ENCODE results near the gene MAP3K2.
A peak's percentile ranks its signal among the peaks of the same experiment; 100 is the strongest.
"Not testable (repeated sequence)": the region's sequence is repeated elsewhere in the genome, so short reads cannot be mapped to it uniquely, and the experiment has no call there.

The MAP3K2 gene

DNA sequence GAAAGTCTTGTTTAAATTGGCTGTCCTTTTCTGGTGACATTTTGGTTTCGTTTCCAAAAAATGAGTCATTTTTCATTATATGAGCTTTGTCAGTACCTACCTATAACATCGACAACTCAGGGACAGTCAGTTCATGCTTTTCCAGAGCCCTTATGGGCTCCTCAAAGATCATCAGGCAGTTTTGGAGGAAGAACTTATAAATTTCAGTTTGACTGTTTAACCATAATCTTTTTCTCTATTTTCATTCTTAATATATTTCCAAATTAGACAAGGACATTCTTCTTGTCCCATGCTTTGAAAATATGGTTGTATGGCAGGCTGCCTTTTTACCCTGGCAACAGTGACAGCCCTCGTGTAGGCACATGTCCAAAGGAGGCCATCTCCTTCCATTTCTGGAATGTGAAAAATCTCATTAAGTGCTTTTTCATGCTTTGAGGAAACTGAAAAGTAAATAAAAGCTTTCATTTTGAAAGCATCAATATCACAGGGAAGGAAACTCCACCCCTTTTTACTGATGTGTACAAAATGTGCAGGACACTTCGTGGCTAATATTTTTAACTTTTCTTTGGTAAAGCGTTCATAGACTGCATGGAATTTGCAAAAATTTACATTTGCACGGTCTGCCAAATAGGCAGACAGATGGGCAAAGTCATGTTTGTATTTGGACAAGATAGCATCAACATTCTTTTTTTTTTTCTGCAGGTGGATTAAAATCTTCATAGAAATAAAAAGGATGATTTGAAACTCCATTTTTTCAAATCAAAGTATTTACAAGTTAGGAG is 23.3 kb upstream of the MAP3K2 start:
- in situ Hi-C loops (cut with HindIII; ENCODE audit: low pct_ligation_motif_present, low pct_unique_long_range_greater_than_20kb, low sequenced_read_pairs) = no loop called here
- DNase-seq = peak; percentile 74

GRCh38 chr2:127409716-127410115 is 21.9 kb upstream of the MAP3K2 start:
- DNase-seq; in situ Hi-C loops (cut with HindIII; ENCODE audit: low pct_ligation_motif_present, low pct_unique_long_range_greater_than_20kb, low sequenced_read_pairs): not testable (repeated sequence)

DNA sequence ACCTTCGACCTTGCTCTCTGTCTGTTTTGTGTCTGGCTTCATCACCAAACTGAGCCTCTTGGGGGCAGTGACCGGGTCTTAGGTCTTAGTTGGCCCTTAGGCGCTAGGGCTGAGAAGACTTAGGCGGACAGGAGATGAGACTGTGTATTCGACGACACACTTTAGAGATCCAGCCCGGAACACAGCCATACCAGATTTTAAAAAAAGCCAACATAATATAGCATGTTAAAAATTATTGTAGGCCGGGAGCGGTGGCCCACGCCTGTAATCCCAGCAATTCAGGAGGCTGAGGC is 21.0 kb upstream of the MAP3K2 start:
- DNase-seq = no peak
- in situ Hi-C loops (cut with HindIII; ENCODE audit: low pct_ligation_motif_present, low pct_unique_long_range_greater_than_20kb, low sequenced_read_pairs) = no loop called here

DNA sequence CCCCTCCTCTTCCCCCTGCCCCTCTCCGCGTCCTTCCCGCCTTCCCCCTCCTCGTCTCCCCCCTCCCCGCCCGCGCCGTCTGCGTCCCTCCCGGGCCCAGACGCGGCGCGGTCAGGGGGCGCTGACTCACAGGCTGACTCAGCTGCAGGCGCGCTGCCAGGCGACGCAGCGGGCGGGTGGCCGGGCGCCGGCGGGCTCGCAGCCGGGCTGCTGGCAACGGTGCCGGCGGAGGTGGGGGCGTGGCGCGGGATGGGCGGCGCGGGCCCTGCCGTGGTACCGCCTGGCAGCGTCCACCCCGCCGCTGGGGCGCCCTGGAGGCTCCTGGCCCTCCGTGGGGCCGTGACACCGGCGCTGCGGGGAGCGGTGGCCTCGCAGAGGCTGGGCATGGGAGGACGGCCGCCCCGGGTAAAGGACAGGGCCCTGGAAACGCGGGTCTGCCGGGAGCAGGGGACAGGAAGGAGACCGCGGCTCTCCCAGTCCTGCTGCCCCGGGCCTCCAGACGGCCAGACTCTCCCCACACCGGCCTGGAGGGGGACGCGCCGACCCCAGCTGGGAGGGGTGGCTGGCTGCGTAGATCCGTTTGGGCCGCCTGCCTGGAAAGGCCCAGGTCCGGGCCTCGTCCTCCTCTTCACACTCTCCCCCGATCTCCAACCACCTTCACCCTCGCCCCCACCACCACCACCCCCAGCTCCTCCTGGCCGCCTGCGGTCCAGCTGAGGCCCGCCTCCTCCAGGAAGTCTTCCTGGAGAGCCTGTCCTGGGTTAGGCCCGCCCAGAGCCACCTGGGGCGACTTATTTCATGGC is 20.4 kb upstream of the MAP3K2 start:
- in situ Hi-C loops (cut with HindIII; ENCODE audit: low pct_ligation_motif_present, low pct_unique_long_range_greater_than_20kb, low sequenced_read_pairs) = no loop called here
- peak; percentile 95 for DNase-seq

DNA sequence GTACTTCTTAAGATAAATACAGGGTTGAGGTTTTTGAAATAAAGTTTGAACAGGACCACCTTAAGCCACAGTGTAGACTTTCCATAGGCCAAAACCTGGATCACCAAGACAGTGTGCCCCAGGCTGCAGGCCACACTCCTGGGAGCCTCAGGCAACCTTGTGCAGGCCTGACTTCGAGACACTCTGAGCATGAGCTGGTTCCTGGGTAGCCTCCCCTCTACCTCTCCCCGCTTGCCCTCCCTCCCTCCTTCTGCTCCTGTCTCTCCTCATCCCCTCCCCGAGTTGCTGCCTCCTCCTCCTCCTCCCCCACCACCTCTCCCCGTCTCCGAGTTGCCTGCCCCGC is 19.9 kb upstream of the MAP3K2 start:
- DNase-seq = no peak
- in situ Hi-C loops (cut with HindIII; ENCODE audit: low pct_ligation_motif_present, low pct_unique_long_range_greater_than_20kb, low sequenced_read_pairs) = no loop called here

DNA sequence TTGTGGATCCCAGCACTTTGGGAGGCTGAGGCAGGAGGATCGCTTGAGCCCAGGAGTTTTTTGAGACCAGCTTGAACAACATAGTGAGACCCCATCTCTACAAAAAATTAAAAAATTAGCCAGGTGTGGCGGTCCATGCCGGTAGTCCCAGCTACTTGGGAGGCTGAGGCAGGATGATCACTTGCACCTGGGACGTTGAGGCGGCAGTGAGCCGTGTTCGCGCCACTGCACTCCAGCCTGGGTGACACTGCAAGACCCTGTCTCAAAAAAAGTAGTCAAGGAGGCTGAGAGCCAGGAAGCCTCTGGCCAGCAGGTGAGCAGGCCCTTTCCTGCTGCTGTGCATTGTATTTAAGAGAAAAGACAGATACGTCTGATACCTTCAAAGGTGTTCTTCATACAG is 19.3 kb upstream of the MAP3K2 start:
- no peak for DNase-seq
- in situ Hi-C loops (cut with HindIII; ENCODE audit: low pct_ligation_motif_present, low pct_unique_long_range_greater_than_20kb, low sequenced_read_pairs) = no loop called here

GRCh38 chr2:127406454-127406853 is 18.7 kb upstream of the MAP3K2 start:
- in situ Hi-C loops (cut with HindIII; ENCODE audit: low pct_ligation_motif_present, low pct_unique_long_range_greater_than_20kb, low sequenced_read_pairs) = no loop called here
- DNase-seq = no peak

DNA sequence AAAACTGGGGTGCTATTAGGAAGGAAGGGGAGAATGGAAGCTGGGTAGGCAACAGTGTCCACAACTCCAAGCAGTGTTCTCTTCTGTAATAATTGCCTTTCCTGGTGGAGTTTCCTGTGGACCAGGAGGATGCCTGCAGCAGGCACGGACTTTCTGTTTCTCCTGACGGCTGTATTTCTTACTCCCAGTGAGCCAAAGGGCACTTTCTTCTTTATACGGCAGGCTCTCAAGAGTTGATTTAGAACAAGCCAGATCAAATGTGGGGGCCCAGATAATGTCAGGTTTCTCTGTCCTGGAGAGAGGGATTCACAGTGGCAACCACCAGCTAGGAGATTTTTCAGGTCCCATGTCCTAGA is 17.5 kb upstream of the MAP3K2 start:
- DNase-seq = no peak
- in situ Hi-C loops (cut with HindIII; ENCODE audit: low pct_ligation_motif_present, low pct_unique_long_range_greater_than_20kb, low sequenced_read_pairs) = no loop called here

DNA sequence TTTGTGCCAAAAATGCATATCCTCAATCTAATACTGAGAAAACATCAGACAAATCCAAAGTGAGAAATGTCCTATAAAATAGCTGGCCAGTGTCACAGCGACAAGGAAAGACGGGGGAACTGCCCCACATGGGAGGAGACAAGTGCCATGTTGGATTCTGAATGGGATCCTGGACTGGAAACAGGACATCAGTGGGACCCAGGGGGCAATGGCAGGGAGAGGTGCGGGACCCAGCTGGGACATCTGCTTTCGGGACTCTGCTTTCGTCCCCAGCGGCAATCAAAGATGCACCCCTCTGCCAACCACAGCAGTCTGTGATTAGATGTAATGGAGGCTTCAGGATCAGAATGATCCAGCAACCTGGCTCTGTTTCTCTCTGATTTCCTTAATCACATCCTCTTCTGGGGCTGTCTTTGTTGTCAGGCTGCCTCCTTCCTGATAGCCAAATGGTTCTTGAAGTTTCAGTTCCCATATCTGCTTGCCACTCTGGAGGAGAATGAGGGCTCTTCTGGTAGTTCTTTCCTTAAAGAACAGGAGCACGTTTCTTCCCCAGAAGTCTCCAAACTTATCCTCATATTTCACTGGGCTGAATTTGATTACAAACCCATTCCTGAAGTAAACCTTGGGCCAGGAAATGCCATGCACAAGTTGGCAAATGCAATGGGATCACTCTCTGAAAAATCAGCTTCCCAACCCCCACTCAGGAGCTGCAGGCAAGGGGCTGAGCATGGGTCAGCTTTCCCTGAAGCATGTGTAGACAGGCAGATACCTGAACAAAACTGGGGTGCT is 16.9 kb upstream of the MAP3K2 start:
- in situ Hi-C loops (cut with HindIII; ENCODE audit: low pct_ligation_motif_present, low pct_unique_long_range_greater_than_20kb, low sequenced_read_pairs) = no loop called here
- DNase-seq = no peak

DNA sequence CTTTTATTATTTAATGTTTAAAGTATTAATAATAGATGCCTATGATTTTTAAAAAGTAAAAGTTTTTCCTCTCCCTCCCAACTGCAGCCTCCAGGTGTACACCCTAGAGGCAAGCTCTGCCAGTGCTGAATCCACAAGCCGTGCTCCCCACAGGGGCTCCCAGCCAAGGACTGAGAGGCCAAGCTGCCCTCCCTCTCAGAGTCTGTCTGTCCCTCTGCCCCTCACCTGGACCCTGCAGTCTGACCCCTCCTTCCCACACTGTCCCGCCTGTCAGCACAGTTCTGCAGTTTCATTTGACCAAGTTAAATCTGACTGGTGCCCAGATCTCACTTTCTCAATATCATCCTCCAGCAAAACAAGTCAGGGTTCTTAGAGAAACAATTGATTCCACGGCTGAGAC is 15.7 kb upstream of the MAP3K2 start:
- in situ Hi-C loops (cut with HindIII; ENCODE audit: low pct_ligation_motif_present, low pct_unique_long_range_greater_than_20kb, low sequenced_read_pairs) = no loop called here
- DNase-seq = no peak

DNA sequence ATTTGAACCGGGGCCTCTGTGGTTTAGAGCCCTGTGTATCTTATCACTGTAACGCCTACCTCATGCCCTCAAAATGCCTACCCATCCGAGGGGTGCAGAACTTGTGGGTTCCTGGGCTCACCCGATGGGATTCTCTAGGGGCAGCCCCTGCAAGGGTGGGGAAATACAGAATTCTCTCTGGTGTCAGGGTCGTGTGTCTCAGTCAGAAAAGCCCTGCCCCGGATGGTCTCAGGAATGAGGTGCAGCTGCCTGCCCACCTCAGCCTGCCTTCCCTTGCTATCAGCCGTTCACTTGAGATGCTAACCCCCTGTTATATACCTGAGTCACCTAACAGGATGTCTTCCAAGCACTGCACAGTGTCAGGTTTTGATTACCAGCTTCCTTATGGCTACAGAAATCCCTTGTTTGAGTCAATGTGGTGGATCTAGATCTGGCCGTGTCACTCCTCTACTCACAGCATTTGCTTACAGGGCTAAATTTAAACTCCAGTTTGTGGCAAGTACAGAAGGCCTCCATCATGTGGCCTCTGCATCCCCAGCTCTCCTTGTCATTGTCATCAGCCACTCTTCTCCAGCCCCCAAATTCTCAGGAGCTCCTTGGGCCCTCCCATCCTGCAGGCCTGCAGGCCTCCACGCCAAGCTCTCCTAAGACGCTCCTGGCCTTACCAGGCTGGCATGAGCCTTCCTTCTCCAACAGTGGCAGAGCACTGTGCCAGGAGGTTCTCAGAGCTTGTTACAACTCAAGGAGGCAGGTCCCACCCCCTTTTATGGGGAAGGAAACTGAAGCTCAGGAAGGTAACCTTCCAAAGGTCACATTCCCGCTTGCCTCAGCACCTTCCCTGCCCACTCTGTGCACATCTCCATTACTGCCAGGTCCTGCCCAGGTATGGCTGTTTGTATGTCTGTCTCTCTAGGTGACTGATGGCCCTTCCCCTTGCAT is 14.3 kb upstream of the MAP3K2 start:
- DNase-seq = no peak
- in situ Hi-C loops (cut with HindIII; ENCODE audit: low pct_ligation_motif_present, low pct_unique_long_range_greater_than_20kb, low sequenced_read_pairs) = no loop called here

DNA sequence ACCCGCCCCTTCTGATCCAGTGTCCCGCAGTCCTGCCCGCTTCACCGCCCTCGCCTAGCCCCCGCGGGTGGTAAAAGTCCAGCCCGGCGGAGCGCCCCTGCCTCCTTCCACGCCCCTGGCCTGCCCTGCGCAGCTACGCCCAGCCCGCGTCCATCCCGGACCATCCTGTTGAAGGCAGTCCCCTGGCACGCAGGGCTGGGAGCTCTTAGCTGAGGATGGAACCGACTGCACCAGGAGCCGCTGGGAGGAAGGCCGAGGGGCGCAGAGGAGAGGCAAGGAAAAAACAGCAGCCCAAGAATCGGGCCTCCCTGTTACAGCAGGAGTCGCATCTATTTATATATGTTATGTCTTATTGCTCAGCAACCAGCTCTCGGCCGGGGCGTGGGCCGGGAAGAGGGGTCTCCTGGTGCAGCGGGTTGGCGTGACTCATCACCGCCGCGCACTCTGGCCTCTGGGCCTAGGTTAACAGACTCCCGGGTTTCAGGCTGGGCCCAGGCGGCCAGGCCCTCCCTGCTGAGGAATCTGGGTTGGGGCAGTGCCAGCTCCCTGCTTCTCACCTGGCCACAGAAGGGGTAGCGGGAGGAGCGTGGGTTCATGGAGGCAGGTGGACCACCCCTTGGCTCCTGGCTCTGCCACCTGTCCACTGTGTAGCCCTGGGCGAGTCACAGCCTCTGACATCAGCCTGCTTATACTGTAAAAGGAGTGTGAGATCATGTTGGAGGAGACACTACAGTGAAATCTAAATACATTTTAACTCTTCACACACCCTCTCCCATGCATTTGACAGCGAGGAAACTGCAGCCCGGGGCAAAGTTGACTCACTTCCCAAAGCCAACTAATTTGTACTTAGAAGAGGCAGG is 13.4 kb upstream of the MAP3K2 start:
- DNase-seq = peak; percentile 22
- in situ Hi-C loops (cut with HindIII; ENCODE audit: low pct_ligation_motif_present, low pct_unique_long_range_greater_than_20kb, low sequenced_read_pairs) = no loop called here

DNA sequence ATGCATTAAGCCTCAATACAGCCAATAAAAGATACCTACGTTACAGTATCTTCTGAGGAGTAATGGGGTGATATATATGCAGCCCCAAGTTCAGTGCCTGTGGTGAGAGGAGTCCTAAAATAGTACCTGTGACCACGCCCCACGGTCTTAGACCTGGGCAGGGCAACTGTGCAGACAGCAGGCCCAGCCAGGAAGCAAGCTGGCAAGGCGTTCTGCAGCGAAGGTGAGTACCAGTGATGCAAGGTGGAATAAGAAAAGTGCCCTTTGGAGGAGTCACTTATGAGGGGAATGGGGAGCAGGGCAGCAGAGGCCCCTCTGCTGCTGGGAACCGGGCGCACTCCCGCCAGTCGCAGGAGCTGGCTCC is 12.7 kb upstream of the MAP3K2 start:
- DNase-seq = no peak
- in situ Hi-C loops (cut with HindIII; ENCODE audit: low pct_ligation_motif_present, low pct_unique_long_range_greater_than_20kb, low sequenced_read_pairs) = no loop called here

DNA sequence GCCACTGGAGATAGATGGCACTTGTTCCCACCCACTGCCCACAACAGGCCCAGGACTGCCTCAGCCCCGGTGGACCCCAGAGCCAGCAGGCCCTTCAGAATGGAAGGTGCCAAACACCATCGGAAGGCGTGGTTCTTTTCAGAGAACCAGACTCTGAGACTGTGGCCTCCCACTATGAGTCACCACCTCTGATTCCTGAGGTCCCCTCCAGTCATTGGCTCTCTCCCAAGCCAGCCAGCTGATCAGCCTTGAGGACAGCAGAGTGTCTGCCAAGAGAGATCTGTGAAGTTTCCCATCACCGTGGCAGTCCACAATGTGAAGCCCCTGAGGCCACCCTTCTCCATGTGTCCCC is 10.4 kb upstream of the MAP3K2 start:
- DNase-seq = peak; percentile 91
- in situ Hi-C loops (cut with HindIII; ENCODE audit: low pct_ligation_motif_present, low pct_unique_long_range_greater_than_20kb, low sequenced_read_pairs) = no loop called here

DNA sequence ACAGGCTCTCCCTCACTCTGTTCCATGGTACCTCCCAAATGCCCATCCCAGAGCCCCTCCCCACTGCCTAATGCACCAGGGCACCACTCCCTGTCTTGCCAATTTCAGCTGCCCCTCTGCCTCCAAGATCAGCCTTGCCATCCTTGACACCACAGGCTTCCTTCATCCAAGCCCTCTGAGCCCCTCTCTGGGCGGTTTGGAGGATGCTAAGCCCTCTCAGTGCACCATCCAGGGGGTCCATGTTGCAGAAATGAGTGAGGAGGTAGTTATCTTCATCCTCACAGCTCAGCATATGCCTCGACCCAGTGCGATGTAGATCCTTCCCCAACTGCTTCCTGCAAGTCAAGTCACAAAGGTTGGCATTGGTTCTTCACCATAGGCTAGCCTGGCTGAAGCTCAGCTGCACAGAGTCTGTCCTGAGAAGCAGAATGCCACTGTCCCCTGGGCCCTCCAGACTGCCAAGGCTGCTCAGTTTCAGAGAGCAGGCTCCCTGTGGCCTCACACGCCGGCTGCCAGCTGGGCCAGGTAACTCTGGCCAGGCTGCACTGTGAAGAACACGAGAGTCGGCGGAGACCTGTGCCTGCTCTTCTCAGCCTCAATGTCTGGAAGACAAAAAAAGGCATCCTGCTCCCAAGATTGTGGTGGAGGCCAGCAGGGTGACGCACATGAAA is 9.9 kb upstream of the MAP3K2 start:
- no peak for DNase-seq
- in situ Hi-C loops (cut with HindIII; ENCODE audit: low pct_ligation_motif_present, low pct_unique_long_range_greater_than_20kb, low sequenced_read_pairs) = no loop called here

DNA sequence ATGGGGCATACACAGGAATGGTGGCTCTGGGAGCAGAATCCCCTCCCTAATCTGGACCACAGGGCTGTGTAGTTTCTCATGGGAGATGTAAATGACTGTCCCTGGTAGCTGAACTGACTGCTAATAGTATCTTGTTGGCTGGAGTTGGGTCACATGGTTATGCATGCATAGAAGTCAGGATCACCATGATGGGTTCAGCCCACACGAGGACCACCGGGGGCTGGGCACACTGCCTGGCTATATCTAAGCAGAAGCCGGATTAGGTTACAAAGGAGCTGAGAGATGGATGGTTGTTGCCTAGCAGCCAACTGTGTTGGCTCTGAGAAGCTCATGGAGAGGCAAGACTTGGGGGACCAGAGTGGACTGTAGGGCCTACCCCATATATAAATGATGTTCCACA is 6.7 kb upstream of the MAP3K2 start:
- in situ Hi-C loops (cut with HindIII; ENCODE audit: low pct_ligation_motif_present, low pct_unique_long_range_greater_than_20kb, low sequenced_read_pairs) = no loop called here
- no peak for DNase-seq

DNA sequence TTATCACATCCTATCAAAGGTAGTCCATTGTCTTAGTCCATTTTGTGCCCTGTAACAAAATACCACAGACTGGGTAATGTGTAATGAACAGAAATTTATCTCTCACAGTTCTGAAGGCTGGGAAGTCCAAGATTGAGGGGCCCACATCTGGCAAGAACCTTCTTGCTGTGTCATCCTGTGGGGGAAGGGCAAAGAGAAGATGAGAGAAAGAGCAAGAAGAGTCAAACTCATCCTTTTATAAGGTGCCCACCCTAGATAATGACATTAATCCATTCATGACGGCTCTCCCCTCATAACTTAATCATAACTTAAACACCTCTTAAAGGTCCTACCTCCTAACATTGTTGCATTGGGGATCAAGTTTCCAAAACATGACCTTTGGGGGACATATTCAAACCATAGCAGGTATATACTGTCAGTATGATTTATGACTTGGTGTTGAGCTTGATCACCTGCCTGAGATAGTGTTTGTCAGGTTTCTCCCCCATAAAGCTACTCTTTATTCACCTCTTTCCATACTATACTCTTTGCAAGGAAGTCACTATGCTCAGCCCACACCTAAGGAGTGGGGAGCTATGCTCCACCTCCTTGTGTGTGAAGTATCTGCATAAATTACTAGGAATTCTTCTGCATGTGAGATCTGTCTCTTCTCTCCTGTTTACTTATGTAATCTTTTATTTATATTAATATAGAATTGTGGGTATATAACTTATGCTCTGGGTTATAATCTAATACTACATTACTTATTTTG is 5.2 kb upstream of the MAP3K2 start:
- in situ Hi-C loops (cut with HindIII; ENCODE audit: low pct_ligation_motif_present, low pct_unique_long_range_greater_than_20kb, low sequenced_read_pairs) = no loop called here
- no peak for DNase-seq

Data from ACHN (cell line).